Osteocyte (in vitro differentiated cells): ENCODE data around the gene OSCP1. TPM values are rescaled to one million over a fixed set of nuclear protein-coding genes. Genes with fewer than 3 reads are reported as not detected.

ENCODE experiments used
- DNase-seq: peaks from one replicate; pipeline ENCODE4 v3.0.0; 2021; ENCODE audit warnings: mixed read lengths; ENCODE audit not compliant: unreplicated experiment; ENCODE audit errors: extremely low spot score
- H3K27ac Mint-ChIP-seq: one replicate; pipeline ENCODE4 v1.8.0; 2021; ENCODE audit warnings: mild to moderate bottlenecking, mixed read lengths; ENCODE audit not compliant: unreplicated experiment
- H3K27me3 Mint-ChIP-seq: one replicate; pipeline ENCODE4 v1.8.0; 2021; ENCODE audit warnings: mixed read lengths; ENCODE audit not compliant: unreplicated experiment
- H3K36me3 Mint-ChIP-seq: one replicate; pipeline ENCODE4 v1.8.0; 2021; ENCODE audit warnings: mixed read lengths; ENCODE audit not compliant: unreplicated experiment
- H3K4me1 Mint-ChIP-seq: one replicate; pipeline ENCODE4 v1.8.0; 2021; ENCODE audit warnings: mixed read lengths; ENCODE audit not compliant: unreplicated experiment
- H3K4me3 Mint-ChIP-seq: one replicate; pipeline ENCODE4 v1.8.0; 2021; ENCODE audit warnings: mild to moderate bottlenecking, moderate library complexity, mixed read lengths; ENCODE audit not compliant: unreplicated experiment
- H3K9me3 Mint-ChIP-seq: one replicate; pipeline ENCODE4 v1.8.0; 2021; ENCODE audit warnings: mixed read lengths; ENCODE audit not compliant: unreplicated experiment
- total RNA-seq: library from RNA; stranded (reverse); gene quantifications from 2 replicates; pipeline ENCODE4 v1.2.1, GENCODE V29; 2021
- TF ChIP-seq, protein P1 (sequence below): fragments of 200-600 bp; sonication (generic); IDR thresholded peaks from 2 replicates; pipeline ENCODE4 v1.5.0; 2021; ENCODE audit warnings: antibody characterized with exemption, mild to moderate bottlenecking, moderate library complexity

OSCP1 gene
- total RNA-seq, 1 donor from 2014 or later = 5.0 TPM

GRCh38 chr1:36448530-36449056 lies 1.7 kb downstream of the OSCP1 start:
- Mint-ChIP-seq H3K27ac (peak overlapping the region; percentile 95), H3K9me3 (no peaks in the 10 kb centered on the region), H3K4me1 (peaks cover 21% of the 10 kb centered on the region), H3K4me3 (peak overlapping the region; percentile 84), H3K36me3 (no peaks in the 10 kb centered on the region), H3K27me3 (no peaks in the 10 kb centered on the region)
- no peak for DNase-seq
- TF ChIP-seq, protein P1, sequence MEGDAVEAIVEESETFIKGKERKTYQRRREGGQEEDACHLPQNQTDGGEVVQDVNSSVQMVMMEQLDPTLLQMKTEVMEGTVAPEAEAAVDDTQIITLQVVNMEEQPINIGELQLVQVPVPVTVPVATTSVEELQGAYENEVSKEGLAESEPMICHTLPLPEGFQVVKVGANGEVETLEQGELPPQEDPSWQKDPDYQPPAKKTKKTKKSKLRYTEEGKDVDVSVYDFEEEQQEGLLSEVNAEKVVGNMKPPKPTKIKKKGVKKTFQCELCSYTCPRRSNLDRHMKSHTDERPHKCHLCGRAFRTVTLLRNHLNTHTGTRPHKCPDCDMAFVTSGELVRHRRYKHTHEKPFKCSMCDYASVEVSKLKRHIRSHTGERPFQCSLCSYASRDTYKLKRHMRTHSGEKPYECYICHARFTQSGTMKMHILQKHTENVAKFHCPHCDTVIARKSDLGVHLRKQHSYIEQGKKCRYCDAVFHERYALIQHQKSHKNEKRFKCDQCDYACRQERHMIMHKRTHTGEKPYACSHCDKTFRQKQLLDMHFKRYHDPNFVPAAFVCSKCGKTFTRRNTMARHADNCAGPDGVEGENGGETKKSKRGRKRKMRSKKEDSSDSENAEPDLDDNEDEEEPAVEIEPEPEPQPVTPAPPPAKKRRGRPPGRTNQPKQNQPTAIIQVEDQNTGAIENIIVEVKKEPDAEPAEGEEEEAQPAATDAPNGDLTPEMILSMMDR = no peak

DNA sequence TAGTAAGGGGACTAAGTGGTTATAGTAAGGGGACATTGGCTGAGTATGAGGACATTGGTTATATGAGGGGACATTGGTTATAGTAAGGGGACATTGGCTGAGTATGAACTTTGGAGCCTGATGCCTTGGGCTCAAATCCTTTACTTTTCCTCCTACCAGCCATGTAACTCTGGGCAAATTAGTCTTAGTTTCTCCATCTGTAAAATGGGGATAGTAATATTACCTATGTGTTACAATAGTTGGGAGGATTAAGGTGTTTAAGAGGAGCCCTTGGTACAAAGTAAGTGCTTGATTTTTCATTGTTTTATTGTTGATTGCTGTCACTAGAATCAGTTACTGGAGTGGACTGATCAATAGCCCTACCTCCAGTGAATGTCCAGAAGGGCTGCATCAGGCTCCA lies 2.8 kb downstream of the OSCP1 start:
- Mint-ChIP-seq H3K4me3 (no peak overlapping the region), H3K4me1 (peaks cover 21% of the 10 kb centered on the region), H3K27me3 (no peaks in the 10 kb centered on the region), H3K36me3 (no peaks in the 10 kb centered on the region), H3K27ac (no peak overlapping the region), H3K9me3 (no peaks in the 10 kb centered on the region)
- TF ChIP-seq, protein P1 = no peak
- no peak for DNase-seq

DNA sequence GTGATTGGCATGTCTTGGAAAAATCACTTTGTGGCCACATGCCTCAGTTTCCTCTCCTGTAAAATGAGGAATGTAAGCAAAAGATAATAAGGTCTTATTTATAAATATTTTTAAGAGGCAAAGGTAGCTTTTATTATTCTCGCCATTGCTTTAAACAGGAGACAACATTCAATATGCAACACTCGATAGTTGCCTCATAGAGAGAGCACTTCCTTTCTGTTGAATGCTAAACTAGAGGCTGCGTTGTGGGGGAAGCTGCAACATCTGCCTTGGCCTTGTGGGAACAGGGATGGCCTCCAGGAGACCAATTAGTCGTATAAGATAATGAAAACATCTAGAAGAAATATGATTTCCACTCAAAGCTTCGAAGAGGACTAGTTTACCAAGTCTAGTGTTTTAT lies 3.5 kb downstream of the OSCP1 start:
- Mint-ChIP-seq H3K27ac (no peak overlapping the region), H3K4me3 (no peak overlapping the region), H3K36me3 (no peaks in the 10 kb centered on the region), H3K27me3 (no peaks in the 10 kb centered on the region), H3K9me3 (no peaks in the 10 kb centered on the region), H3K4me1 (peaks cover 21% of the 10 kb centered on the region)
- DNase-seq = no peak
- TF ChIP-seq, protein P1 = no peak

GRCh38 chr1:36446271-36446670 lies 4.0 kb downstream of the OSCP1 start:
- Mint-ChIP-seq H3K27ac (no peak overlapping the region), H3K4me1 (peaks cover 16% of the 10 kb centered on the region), H3K27me3 (no peaks in the 10 kb centered on the region), H3K36me3 (no peaks in the 10 kb centered on the region), H3K9me3 (no peaks in the 10 kb centered on the region), H3K4me3 (no peak overlapping the region)
- TF ChIP-seq, protein P1 = peak; percentile 43
- DNase-seq = no peak

GRCh38 chr1:36443297-36443696 lies 7.0 kb downstream of the OSCP1 start:
- Mint-ChIP-seq H3K27me3 (no peaks in the 10 kb centered on the region), H3K27ac (no peak overlapping the region), H3K4me3 (no peak overlapping the region), H3K4me1 (no peaks in the 10 kb centered on the region), H3K9me3 (no peaks in the 10 kb centered on the region), H3K36me3 (no peaks in the 10 kb centered on the region)
- TF ChIP-seq, protein P1 = no peak
- no peak for DNase-seq
